PC-3 (cell line): ENCODE data around the gene STRBP. TPM values are rescaled to one million over a fixed set of nuclear protein-coding genes. Genes with fewer than 3 reads are reported as not detected.

ENCODE experiments used
- ATAC-seq: fragments of 200-7000 bp; cut with Tn5 transposase; 2 replicates; pipeline ENCODE4 v1.9.1; 2020; ENCODE audit warnings: mild to moderate bottlenecking, moderate library complexity
- BruUV-seq: library from RNA; stranded (reverse); fragments of 400-500 nt; replicated peaks from 2 replicates; lab custom pipeline; 2021; lab: Mats Ljungman, UMichigan
- CTCF ChIA-PET: fragments of 300-600 bp; sonication (Branson Sonifier 250); formaldehyde crosslinking; loops from one replicate; lab custom pipeline; 2022; ENCODE audit warnings: antibody characterized with exemption; lab: Charles Lee
- POLR2A ChIA-PET: fragments of 300-600 bp; sonication (Branson Sonifier 250); formaldehyde crosslinking; loops from one replicate; lab custom pipeline; 2022; ENCODE audit warnings: antibody characterized with exemption; ENCODE audit not compliant: unreplicated experiment; lab: Charles Lee
- DNase-seq: peaks from one replicate; pipeline ENCODE4 v3.0.0-alpha.2; 2015
- H2AFZ ChIP-seq: fragments of 300-600 bp; sonication (generic); 2 replicates; pipeline ENCODE4 v1.6.0; 2016; ENCODE audit warnings: antibody characterized with exemption, low read length
- H3F3A ChIP-seq: fragments of 300-600 bp; sonication (generic); one replicate; pipeline ENCODE4 v1.6.0; 2017; ENCODE audit warnings: antibody characterized with exemption, low read length, control low read depth, mild to moderate bottlenecking; ENCODE audit not compliant: unreplicated experiment
- H3K27ac ChIP-seq: fragments of 300-600 bp; sonication (generic); 2 replicates; pipeline ENCODE4 v1.5.1; 2016; ENCODE audit warnings: mild to moderate bottlenecking, low read length
- H3K27me3 ChIP-seq: fragments of 300-600 bp; sonication (generic); 2 replicates; pipeline ENCODE4 v1.6.1; 2016; ENCODE audit warnings: low read length, mixed read lengths
- H3K36me3 ChIP-seq: fragments of 300-600 bp; sonication (generic); 2 replicates; pipeline ENCODE4 v1.6.1; 2016; ENCODE audit warnings: low read depth, mixed run types, low read length, mixed read lengths
- H3K4me1 ChIP-seq: fragments of 300-600 bp; sonication (generic); 2 replicates; pipeline ENCODE4 v1.5.1; 2016; ENCODE audit warnings: low read length; ENCODE audit not compliant: insufficient read depth
- H3K4me2 ChIP-seq: fragments of 300-600 bp; sonication (generic); 2 replicates; pipeline ENCODE4 v1.6.0; 2016; ENCODE audit warnings: low read length
- H3K4me3 ChIP-seq: fragments of 300-600 bp; sonication (generic); 2 replicates; pipeline ENCODE4 v1.5.1; 2016; ENCODE audit warnings: mild to moderate bottlenecking, low read length, mixed read lengths
- H3K79me2 ChIP-seq: fragments of 300-600 bp; sonication (generic); 2 replicates; pipeline ENCODE4 v1.6.1; 2017; ENCODE audit warnings: low read length, mixed read lengths
- H3K9ac ChIP-seq: fragments of 300-600 bp; sonication (generic); 2 replicates; pipeline ENCODE4 v1.6.0; 2016; ENCODE audit warnings: mild to moderate bottlenecking, low read length
- H3K9me2 ChIP-seq: fragments of 300-600 bp; sonication (generic); replicated peaks from 2 replicates; pipeline ENCODE4 v1.6.1; 2016; ENCODE audit warnings: mixed run types, low read length, mixed read lengths
- H3K9me3 ChIP-seq: fragments of 300-600 bp; sonication (generic); 2 replicates; pipeline ENCODE4 v1.6.1; 2016; ENCODE audit warnings: low read length, mixed read lengths
- H4K20me1 ChIP-seq: fragments of 300-600 bp; sonication (generic); 2 replicates; pipeline ENCODE4 v1.6.1; 2016; ENCODE audit warnings: low read length, mixed read lengths
- CTCF ChIP-seq: fragments of 300-600 bp; sonication (generic); conservative IDR thresholded peaks from 2 replicates; pipeline ENCODE4 v1.5.1; 2017; ENCODE audit warnings: antibody characterized with exemption, low read depth, mild to moderate bottlenecking, low read length
- EZH2 ChIP-seq: fragments of 300-600 bp; sonication (generic); IDR thresholded peaks from one replicate; pipeline ENCODE4 v1.6.1; 2017; ENCODE audit warnings: antibody characterized with exemption, mild to moderate bottlenecking, low read length; ENCODE audit not compliant: unreplicated experiment
- EZH2phosphoT487 ChIP-seq: fragments of 300-600 bp; sonication (generic); IDR thresholded peaks from 2 replicates; pipeline ENCODE4 v1.6.1; 2018; ENCODE audit warnings: mild to moderate bottlenecking, antibody characterized with exemption, low read length, borderline replicate concordance
- intact Hi-C: fragments of 100-400 bp; cut with micrococcal nuclease; formaldehyde crosslinking; loops from 2 replicates; pipeline ENCODE4 v1.9.0; 2023
- total RNA-seq: library from RNA; depleted of rRNA; stranded (reverse); fragments of >200 nt; gene quantifications from 2 replicates; pipeline ENCODE4 v1.2.3, GENCODE V29; 2014

STRBP gene
- total RNA-seq, 1 experiment from 2014 or later: 19.2 TPM

- no peak for ATAC-seq
- Histone ChIP-seq H3K9me2 (no peaks in the 10 kb centered on the region), H3K27ac (no peak overlapping the region), H3K27me3 (no peaks in the 10 kb centered on the region), H3K9me3 (no peaks in the 10 kb centered on the region), H3F3A (no peaks in the 10 kb centered on the region), H3K9ac (no peak overlapping the region), H3K4me1 (no peaks in the 10 kb centered on the region), H3K4me2 (peak overlapping the region; percentile 93), H4K20me1 (no peaks in the 10 kb centered on the region), H3K36me3 (no peaks in the 10 kb centered on the region), H3K79me2 (peaks cover 10% of the 10 kb centered on the region), H3K4me3 (peak overlapping the region; percentile 76), H2AFZ (peak overlapping the region; percentile 88)
- intact Hi-C loops: no loop called here
- CTCF ChIA-PET: interaction anchor here (0.6 to 1.1 kb wide), 2 partner anchors 13 to 158 kb away, joined by 3 read pairs; no protein-coding TSS in a partner anchor
- no peak for DNase-seq
- BruUV-seq: no TSS peak
- POLR2A ChIA-PET: no interaction called here
- no peak for TF ChIP-seq EZH2phosphoT487
Observed at GRCh38 chr9:123269281-123269680, 895 bp upstream of the STRBP start.

- no peak overlapping the region for H3K27ac ChIP-seq
- DNase-seq: no peak
- peak overlapping the region; percentile 60 for H3K9ac ChIP-seq
- intact Hi-C loops: no loop called here
- H3K4me1 ChIP-seq: no peaks in the 10 kb centered on the region
- peak overlapping the region; percentile 85 for H3K4me2 ChIP-seq
- H3K4me3 ChIP-seq: peak overlapping the region; percentile 74
- POLR2A ChIA-PET: no interaction called here
- peaks cover 18% of the 10 kb centered on the region for H3K79me2 ChIP-seq
- peak overlapping the region; percentile 61; the same call in 1 of the 2 replicates for H2AFZ ChIP-seq
- CTCF ChIA-PET: no interaction called here
- H4K20me1 ChIP-seq: no peaks in the 10 kb centered on the region
- peak; percentile 42 for ATAC-seq
- no peaks in the 10 kb centered on the region for H3K27me3 ChIP-seq
- no peaks in the 10 kb centered on the region for H3K9me2 ChIP-seq
- no peaks in the 10 kb centered on the region for H3K36me3 ChIP-seq
- BruUV-seq: no TSS peak
- H3F3A ChIP-seq: no peaks in the 10 kb centered on the region
- H3K9me3 ChIP-seq: no peaks in the 10 kb centered on the region
- no peak for TF ChIP-seq CTCF
- TF ChIP-seq EZH2phosphoT487: no peak
- no peak for TF ChIP-seq EZH2
Observed at GRCh38 chr9:123268199-123268464, 254 bp downstream of the STRBP start.

GRCh38 chr9:123267481-123268198, 746 bp downstream of the STRBP start:
- Histone ChIP-seq H2AFZ (peak overlapping the region; percentile 61; the same call in 1 of the 2 replicates), H3F3A (no peaks in the 10 kb centered on the region), H3K4me3 (peak overlapping the region; percentile 74), H4K20me1 (no peaks in the 10 kb centered on the region), H3K9me3 (no peaks in the 10 kb centered on the region), H3K4me1 (no peaks in the 10 kb centered on the region), H3K36me3 (no peaks in the 10 kb centered on the region), H3K27ac (no peak overlapping the region), H3K9me2 (no peaks in the 10 kb centered on the region), H3K9ac (peak overlapping the region; percentile 60), H3K4me2 (peak overlapping the region; percentile 85), H3K79me2 (peaks cover 22% of the 10 kb centered on the region), H3K27me3 (no peaks in the 10 kb centered on the region)
- no TSS peak for BruUV-seq
- no peak for DNase-seq
- POLR2A ChIA-PET: no interaction called here
- ATAC-seq: no peak
- TF ChIP-seq EZH2 (no peak), CTCF (no peak), EZH2phosphoT487 (no peak)
- intact Hi-C loops: no loop called here
- CTCF ChIA-PET: no interaction called here
